Measurements from ENCODE around the gene ZNF710. TPM values are rescaled to one million over a fixed set of nuclear protein-coding genes. Genes with fewer than 3 reads are reported as not detected.

ZNF710 gene
- total RNA-seq, 2 experiments from 2014 or later: 22.7 to 24.9 TPM

GRCh38 chr15:90076716-90077115 lies 75.6 kb downstream of the ZNF710 start:
- no peak overlapping the region for H3K4me3 Mint-ChIP-seq
- H3K4me1 Mint-ChIP-seq (ENCODE audit: low read depth): no peaks in the 10 kb centered on the region
- no peak overlapping the region for H3K27ac Mint-ChIP-seq
- H3K9me3 Mint-ChIP-seq (ENCODE audit: insufficient read depth): no peaks in the 10 kb centered on the region
- DNase-seq: no peak
- peaks cover 25% of the 10 kb centered on the region for H3K36me3 Mint-ChIP-seq (ENCODE audit: low read depth)
- no peaks in the 10 kb centered on the region for H3K27me3 Mint-ChIP-seq (ENCODE audit: low read depth)
- ChIA-PET POLR2A (interaction anchor here (0.8 kb wide), 1 partner anchor 75 kb away, joined by 3 read pairs; the partner anchor contains the start of gene ZNF710), CTCF (interaction anchor here (0.7 to 2.6 kb wide), 4 partner anchors 10 to 714 kb away, joined by 3 to 14 read pairs (median 8); no protein-coding TSS in a partner anchor)
- no peak for ATAC-seq

- no peak for DNase-seq
- no peak for ATAC-seq
- POLR2A ChIA-PET: no interaction called here
- CTCF ChIA-PET: interaction anchor here (1.0 to 3.3 kb wide), 2 partner anchors 181 to 204 kb away, joined by 3 to 11 read pairs; no protein-coding TSS in a partner anchor
- H3K4me3 Mint-ChIP-seq: no peak overlapping the region
- peak overlapping the region; percentile 74 for H3K27ac Mint-ChIP-seq
- H3K4me1 Mint-ChIP-seq (ENCODE audit: low read depth): no peaks in the 10 kb centered on the region
- H3K27me3 Mint-ChIP-seq (ENCODE audit: low read depth): no peaks in the 10 kb centered on the region
- no peaks in the 10 kb centered on the region for H3K9me3 Mint-ChIP-seq (ENCODE audit: insufficient read depth)
- H3K36me3 Mint-ChIP-seq (ENCODE audit: low read depth): peaks cover 39% of the 10 kb centered on the region
These were observed 77.8 kb downstream of the ZNF710 start for GRCh38 chr15:90078965-90079364.

- no peak for DNase-seq
- H3K9me3 Mint-ChIP-seq (ENCODE audit: insufficient read depth): no peaks in the 10 kb centered on the region
- no peaks in the 10 kb centered on the region for H3K4me1 Mint-ChIP-seq (ENCODE audit: low read depth)
- POLR2A ChIA-PET: interaction anchor here (1.1 kb wide), 1 partner anchor 186 kb away, joined by 5 read pairs; the partner anchor contains the start of gene AP3S2
- no peaks in the 10 kb centered on the region for H3K27me3 Mint-ChIP-seq (ENCODE audit: low read depth)
- H3K36me3 Mint-ChIP-seq (ENCODE audit: low read depth): peaks cover 39% of the 10 kb centered on the region
- H3K27ac Mint-ChIP-seq: no peak overlapping the region
- no peak for ATAC-seq
- H3K4me3 Mint-ChIP-seq: no peak overlapping the region
- CTCF ChIA-PET: interaction anchor here (0.9 to 3.3 kb wide), 3 partner anchors 9 to 205 kb away, joined by 3 to 11 read pairs (median 4); no protein-coding TSS in a partner anchor
These were observed 78.7 kb downstream of the ZNF710 start for GRCh38 chr15:90079619-90080457.

- DNase-seq (no peak), ATAC-seq (no peak)
- ChIA-PET CTCF (interaction anchor here (0.9 to 3.3 kb wide), 2 partner anchors 9 to 182 kb away, joined by 4 to 11 read pairs; no protein-coding TSS in a partner anchor), POLR2A (interaction anchor here (1.1 kb wide), 1 partner anchor 187 kb away, joined by 5 read pairs; the partner anchor contains the start of gene AP3S2)
- Mint-ChIP-seq H3K4me3 (no peak overlapping the region), H3K36me3 (ENCODE audit: low read depth) (peaks cover 39% of the 10 kb centered on the region), H3K27me3 (ENCODE audit: low read depth) (no peaks in the 10 kb centered on the region), H3K27ac (no peak overlapping the region), H3K9me3 (ENCODE audit: insufficient read depth) (no peaks in the 10 kb centered on the region), H3K4me1 (ENCODE audit: low read depth) (no peaks in the 10 kb centered on the region)
These were observed 79.3 kb downstream of the ZNF710 start for GRCh38 chr15:90080458-90080755.

DNA sequence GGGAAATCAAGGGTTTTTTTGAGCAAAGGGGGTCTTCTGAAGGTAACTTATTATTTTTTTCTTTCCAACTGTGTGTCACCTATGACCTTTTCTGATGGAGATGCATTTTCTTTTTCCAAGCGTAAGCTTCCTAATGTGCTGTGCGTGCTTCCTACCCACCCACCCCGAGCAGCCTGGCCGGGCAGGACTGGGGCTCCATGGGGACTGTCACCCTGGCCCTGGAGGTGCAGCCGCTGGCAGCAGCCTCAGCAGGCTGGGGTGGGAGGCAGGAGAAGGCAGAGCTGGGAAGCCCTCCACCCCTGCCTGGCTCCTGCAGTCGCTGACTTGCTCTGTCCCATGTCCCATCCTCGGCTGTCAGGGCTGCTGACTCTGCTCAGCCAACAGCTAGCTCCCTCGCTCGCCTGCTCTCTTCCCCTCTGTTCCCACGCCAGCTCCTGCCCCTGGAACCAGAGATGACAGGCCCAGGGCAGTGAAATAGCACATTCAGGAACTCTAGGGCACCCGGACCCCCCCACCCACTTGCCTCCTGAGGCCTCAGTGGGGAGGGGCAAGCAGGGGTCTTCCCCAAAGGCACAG lies 79.8 kb downstream of the ZNF710 start:
- CTCF ChIA-PET: interaction anchor here (3.3 kb wide), 1 partner anchor 183 kb away, joined by 11 read pairs; no protein-coding TSS in a partner anchor
- POLR2A ChIA-PET: no interaction called here
- no peak overlapping the region for H3K4me3 Mint-ChIP-seq
- DNase-seq (no peak), ATAC-seq (no peak)
- H3K9me3 Mint-ChIP-seq (ENCODE audit: insufficient read depth): no peaks in the 10 kb centered on the region
- no peaks in the 10 kb centered on the region for H3K4me1 Mint-ChIP-seq (ENCODE audit: low read depth)
- H3K27me3 Mint-ChIP-seq (ENCODE audit: low read depth): no peaks in the 10 kb centered on the region
- H3K36me3 Mint-ChIP-seq (ENCODE audit: low read depth): peaks cover 41% of the 10 kb centered on the region
- no peak overlapping the region for H3K27ac Mint-ChIP-seq

DNA sequence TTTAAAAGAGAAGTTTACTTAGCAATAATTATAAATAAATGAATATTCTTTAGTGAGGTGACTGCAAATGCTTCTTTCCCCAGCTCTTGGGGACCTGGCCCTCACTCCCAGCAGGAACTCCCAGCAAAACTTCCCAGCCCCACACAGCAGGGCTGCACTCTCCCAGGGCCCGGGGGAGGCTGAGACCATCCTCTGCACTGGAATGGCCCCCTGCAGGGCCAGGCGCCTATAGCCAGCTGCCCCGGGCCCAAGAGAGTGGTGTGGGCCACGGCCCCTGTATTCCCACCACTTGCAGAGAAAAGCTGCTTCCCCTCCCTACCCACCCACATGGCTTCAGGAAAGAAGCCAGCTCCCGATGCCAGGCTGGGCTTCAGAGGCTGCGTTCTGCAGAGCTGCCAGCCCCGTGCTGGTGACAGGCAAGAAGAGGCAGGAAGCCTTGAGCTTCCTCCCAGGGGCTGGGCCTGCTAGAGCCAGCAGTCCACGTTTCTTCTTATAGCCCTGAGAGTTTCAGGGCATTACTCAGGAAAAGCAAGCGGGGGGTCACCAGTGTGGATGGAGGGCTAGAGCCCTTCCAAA lies 81.1 kb downstream of the ZNF710 start:
- no peaks in the 10 kb centered on the region for H3K9me3 Mint-ChIP-seq (ENCODE audit: insufficient read depth)
- H3K36me3 Mint-ChIP-seq (ENCODE audit: low read depth): peaks cover 46% of the 10 kb centered on the region
- no peak overlapping the region for H3K4me3 Mint-ChIP-seq
- no peak for ATAC-seq
- no peak for DNase-seq
- peaks cover 7% of the 10 kb centered on the region for H3K4me1 Mint-ChIP-seq (ENCODE audit: low read depth)
- no peaks in the 10 kb centered on the region for H3K27me3 Mint-ChIP-seq (ENCODE audit: low read depth)
- ChIA-PET POLR2A (interaction anchor here (0.6 to 0.7 kb wide), 2 partner anchors 188 to 327 kb away, joined by 3 read pairs; partner anchors contain the start of gene AP3S2), CTCF (interaction anchor here (1.0 to 1.6 kb wide), 3 partner anchors 59 to 189 kb away, joined by 3 to 7 read pairs (median 3); no protein-coding TSS in a partner anchor)
- H3K27ac Mint-ChIP-seq: no peak overlapping the region

- POLR2A ChIA-PET: no interaction called here
- Mint-ChIP-seq H3K27me3 (ENCODE audit: low read depth) (no peaks in the 10 kb centered on the region), H3K36me3 (ENCODE audit: low read depth) (peaks cover 50% of the 10 kb centered on the region), H3K27ac (peak overlapping the region; percentile 8), H3K4me3 (no peak overlapping the region), H3K9me3 (ENCODE audit: insufficient read depth) (no peaks in the 10 kb centered on the region), H3K4me1 (ENCODE audit: low read depth) (peaks cover 13% of the 10 kb centered on the region)
- ATAC-seq (no peak), DNase-seq (no peak)
- CTCF ChIA-PET: interaction anchor here (1.3 to 1.6 kb wide), 3 partner anchors 12 to 185 kb away, joined by 3 to 7 read pairs (median 3); no protein-coding TSS in a partner anchor
These were observed 82.3 kb downstream of the ZNF710 start for GRCh38 chr15:90083419-90083818.

GRCh38 chr15:90083954-90084607 lies 83.0 kb downstream of the ZNF710 start:
- H3K36me3 Mint-ChIP-seq (ENCODE audit: low read depth): peaks cover 53% of the 10 kb centered on the region
- H3K4me3 Mint-ChIP-seq: no peak overlapping the region

DNA sequence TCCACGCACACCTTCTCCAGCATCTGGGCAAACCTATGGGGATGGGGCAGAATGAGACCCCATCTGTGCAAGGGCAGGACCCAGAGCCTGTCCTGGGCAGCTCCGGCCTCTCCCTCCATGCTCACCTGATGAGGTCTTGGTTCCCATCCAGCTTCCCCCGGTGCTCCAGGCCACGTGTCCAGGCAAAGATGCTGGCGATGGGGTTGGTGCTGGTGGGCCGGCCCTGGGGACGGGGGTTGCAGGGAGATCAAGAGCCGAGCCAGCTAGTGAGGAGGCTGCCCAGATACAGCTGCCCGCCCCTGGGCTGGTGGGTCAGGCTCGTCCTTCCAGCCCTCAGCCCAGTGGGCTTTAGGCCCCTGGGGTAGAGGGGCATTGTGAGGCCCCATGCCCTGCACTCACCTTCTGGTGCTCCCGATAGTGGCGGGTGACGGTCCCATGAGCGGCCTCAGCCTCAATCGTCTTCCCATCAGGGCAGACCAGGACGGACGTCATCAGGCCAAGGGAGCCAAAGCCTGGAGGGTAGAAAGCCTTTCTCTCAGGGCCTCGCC lies 83.8 kb downstream of the ZNF710 start:
- POLR2A ChIA-PET: interaction anchor here (0.6 to 0.9 kb wide), 2 partner anchors 51 to 87 kb away, joined by 3 to 4 read pairs; no protein-coding TSS in a partner anchor
- Mint-ChIP-seq H3K4me1 (ENCODE audit: low read depth) (peaks cover 15% of the 10 kb centered on the region), H3K9me3 (ENCODE audit: insufficient read depth) (no peaks in the 10 kb centered on the region), H3K27me3 (ENCODE audit: low read depth) (no peaks in the 10 kb centered on the region), H3K4me3 (no peak overlapping the region), H3K27ac (no peak overlapping the region), H3K36me3 (ENCODE audit: low read depth) (peaks cover 59% of the 10 kb centered on the region)
- DNase-seq: no peak
- no peak for ATAC-seq
- CTCF ChIA-PET: interaction anchor here (0.9 to 4.8 kb wide), 5 partner anchors 15 to 345 kb away, joined by 3 to 40 read pairs (median 4); partner anchors contain the start of gene IDH2

More at GRCh38 chr15:90083954-90084607, 83.0 kb downstream of the ZNF710 start:
- ChIA-PET POLR2A (interaction anchor here (0.6 to 0.9 kb wide), 2 partner anchors 50 to 86 kb away, joined by 3 to 4 read pairs; no protein-coding TSS in a partner anchor), CTCF (interaction anchor here (1.1 to 1.6 kb wide), 2 partner anchors 13 to 185 kb away, joined by 3 read pairs; no protein-coding TSS in a partner anchor)
- Mint-ChIP-seq H3K9me3 (ENCODE audit: insufficient read depth) (no peaks in the 10 kb centered on the region), H3K27me3 (ENCODE audit: low read depth) (no peaks in the 10 kb centered on the region), H3K27ac (peak overlapping the region; percentile 25), H3K4me1 (ENCODE audit: low read depth) (peaks cover 15% of the 10 kb centered on the region)
- no peak for DNase-seq
- ATAC-seq: no peak

- no peak overlapping the region for H3K4me3 Mint-ChIP-seq
- CTCF ChIA-PET: interaction anchor here (0.9 to 4.8 kb wide), 7 partner anchors 10 to 346 kb away, joined by 3 to 40 read pairs (median 4); partner anchors contain the start of gene IDH2
- no peaks in the 10 kb centered on the region for H3K9me3 Mint-ChIP-seq (ENCODE audit: insufficient read depth)
- ATAC-seq (no peak), DNase-seq (no peak)
- peaks cover 15% of the 10 kb centered on the region for H3K4me1 Mint-ChIP-seq (ENCODE audit: low read depth)
- POLR2A ChIA-PET: no interaction called here
- no peaks in the 10 kb centered on the region for H3K27me3 Mint-ChIP-seq (ENCODE audit: low read depth)
- H3K27ac Mint-ChIP-seq: no peak overlapping the region
- peaks cover 63% of the 10 kb centered on the region for H3K36me3 Mint-ChIP-seq (ENCODE audit: low read depth)
These were observed 84.4 kb downstream of the ZNF710 start for GRCh38 chr15:90085565-90085964.

- DNase-seq (peak; percentile 70), ATAC-seq (peak; percentile 73)
- ChIA-PET POLR2A (no interaction called here), CTCF (interaction anchor here (0.7 to 4.8 kb wide), 11 partner anchors 11 to 212 kb away, joined by 3 to 40 read pairs (median 3); partner anchors contain the start of genes CIB1 and IDH2)
- H3K4me1 Mint-ChIP-seq (ENCODE audit: low read depth): peaks cover 15% of the 10 kb centered on the region
- H3K27me3 Mint-ChIP-seq (ENCODE audit: low read depth): no peaks in the 10 kb centered on the region
- no peak overlapping the region for H3K4me3 Mint-ChIP-seq
- no peaks in the 10 kb centered on the region for H3K9me3 Mint-ChIP-seq (ENCODE audit: insufficient read depth)
- peaks cover 66% of the 10 kb centered on the region for H3K36me3 Mint-ChIP-seq (ENCODE audit: low read depth)
- peak overlapping the region; percentile 63 for H3K27ac Mint-ChIP-seq
These were observed 85.7 kb downstream of the ZNF710 start for GRCh38 chr15:90086868-90087268.

Data from activated CD8-positive, alpha-beta T cell treated with anti-CD3 and anti-CD28 coated beads, Interleukin-2, amount 10 ng/mL, durations not matched to agents 7 days and 5 days (primary cell).